HG02970 (cell line): ENCODE results near the gene AURKA.

Experiments used
- ATAC-seq: cut with Tn5 transposase; IDR thresholded peaks from one replicate; pipeline ENCODE4 v1.9.1; 2021; ENCODE audit warnings: mild to moderate bottlenecking, moderate library complexity, moderate number of reproducible peaks; ENCODE audit not compliant: unreplicated experiment, low FRiP score

Gene AURKA

GRCh38 chr20:56392132-56392880 lies at the start of gene AURKA, which contains the start of gene CSTF1:
Gene AURKA (minus strand): TSS chr20:56392215. CDS start chr20:56388197, 4,018 bp downstream.
Gene CSTF1 (plus strand): TSS chr20:56392645. CDS start chr20:56395553, 2,908 bp downstream.
- ATAC-seq = peak; percentile 99

DNA sequence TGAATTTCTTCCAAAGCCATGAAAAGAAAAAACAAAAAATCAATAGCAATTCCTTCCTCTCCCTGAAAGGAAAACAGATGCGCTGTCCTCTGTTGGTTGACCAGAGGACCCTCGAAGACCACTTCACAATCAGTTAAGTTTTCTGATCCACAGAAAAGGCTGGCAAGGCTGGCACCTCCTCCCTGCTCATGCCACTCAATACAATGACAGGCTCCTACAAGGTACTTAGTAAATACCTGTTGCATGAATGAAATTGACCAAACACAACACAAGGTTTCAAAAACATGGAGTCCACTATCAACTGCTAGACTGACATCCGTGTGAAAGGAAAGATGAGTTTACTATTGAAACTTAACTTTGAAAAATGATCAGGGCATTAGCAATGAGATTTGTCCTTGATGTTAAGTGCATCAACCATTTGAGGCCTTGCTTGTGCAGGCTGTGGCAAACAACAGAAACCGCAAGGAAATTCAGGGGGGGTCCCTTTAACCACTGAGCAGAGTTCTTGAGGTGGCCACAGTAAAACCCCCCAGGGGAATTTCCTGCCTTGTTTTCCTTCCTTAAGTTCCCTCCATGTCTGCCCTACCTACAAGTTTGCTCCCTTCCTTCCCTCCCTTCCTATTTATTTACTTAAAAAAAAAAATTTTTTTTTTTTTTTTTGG lies 48.5 kb upstream of the AURKA start:
- ATAC-seq = no peak

- no peak for ATAC-seq
These were observed 47.8 kb upstream of the AURKA start for GRCh38 chr20:56439771-56440291.

- ATAC-seq = no peak
These were observed 46.3 kb upstream of the AURKA start for GRCh38 chr20:56438284-56438683.

DNA sequence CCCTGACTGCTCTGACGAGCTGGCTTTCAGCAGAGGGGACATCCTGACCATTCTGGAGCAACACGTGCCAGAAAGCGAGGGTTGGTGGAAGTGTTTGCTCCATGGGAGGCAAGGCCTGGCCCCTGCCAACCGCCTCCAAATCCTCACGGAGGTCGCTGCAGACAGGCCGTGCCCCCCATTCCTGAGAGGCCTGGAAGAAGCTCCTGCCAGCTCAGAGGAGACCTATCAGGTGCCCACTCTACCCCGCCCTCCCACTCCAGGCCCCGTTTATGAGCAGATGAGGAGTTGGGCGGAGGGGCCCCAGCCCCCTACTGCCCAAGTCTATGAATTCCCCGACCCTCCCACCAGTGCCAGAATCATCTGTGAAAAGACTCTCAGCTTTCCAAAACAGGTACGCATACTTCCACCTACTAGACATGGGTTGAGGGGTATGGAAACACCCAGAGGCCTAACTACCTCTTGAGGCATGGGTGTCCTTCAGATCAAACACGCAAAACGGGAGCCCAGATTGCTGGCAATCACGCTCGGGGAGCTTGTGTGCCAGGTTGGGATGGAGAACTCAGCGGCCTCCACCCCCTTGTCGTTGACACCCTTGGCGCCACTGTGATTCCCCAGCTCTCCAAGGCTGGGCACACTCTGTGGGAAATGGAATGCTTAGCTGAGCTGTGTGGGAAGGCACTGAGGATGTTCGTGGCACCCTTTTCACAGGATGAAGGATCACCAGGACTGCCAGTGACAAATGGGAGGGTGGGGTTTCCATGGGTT lies 45.4 kb upstream of the AURKA start:
- ATAC-seq = no peak

GRCh38 chr20:56433880-56434255 lies 41.9 kb upstream of the AURKA start:
- ATAC-seq = no peak

DNA sequence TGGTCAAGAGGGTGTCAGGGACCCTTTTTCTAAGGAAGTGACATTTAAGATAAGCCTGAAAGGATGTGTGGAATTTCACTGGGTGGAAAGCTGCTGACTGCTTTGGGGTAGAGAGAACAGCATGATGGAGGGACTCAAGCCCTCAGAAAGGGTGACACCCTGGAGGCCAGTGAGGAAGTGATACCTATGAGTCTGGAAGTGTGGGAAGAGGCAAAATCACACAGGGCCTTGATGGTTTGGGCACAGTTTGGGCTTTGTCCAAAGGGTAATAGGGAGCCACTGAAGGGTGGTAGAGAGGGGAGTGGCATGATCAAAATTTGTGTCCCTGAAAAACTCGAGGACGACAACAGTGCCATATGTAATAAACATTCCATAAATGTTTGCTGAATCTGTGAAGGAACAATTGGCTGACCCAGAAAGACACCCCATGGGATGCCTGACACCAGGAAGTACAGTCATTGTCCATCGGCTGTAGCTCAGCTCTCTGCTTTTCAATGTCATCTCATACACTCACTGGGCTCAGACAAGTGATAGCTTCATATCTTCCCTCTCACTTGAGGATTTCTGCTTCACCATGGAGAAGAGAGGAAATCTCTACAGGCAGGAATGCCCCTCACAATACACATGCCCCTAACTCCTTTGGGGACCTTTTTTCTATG lies 41.3 kb upstream of the AURKA start:
- ATAC-seq = no peak

GRCh38 chr20:56431471-56431870 lies 39.5 kb upstream of the AURKA start:
- no peak for ATAC-seq

GRCh38 chr20:56430957-56431356 lies 38.9 kb upstream of the AURKA start:
- no peak for ATAC-seq

DNA sequence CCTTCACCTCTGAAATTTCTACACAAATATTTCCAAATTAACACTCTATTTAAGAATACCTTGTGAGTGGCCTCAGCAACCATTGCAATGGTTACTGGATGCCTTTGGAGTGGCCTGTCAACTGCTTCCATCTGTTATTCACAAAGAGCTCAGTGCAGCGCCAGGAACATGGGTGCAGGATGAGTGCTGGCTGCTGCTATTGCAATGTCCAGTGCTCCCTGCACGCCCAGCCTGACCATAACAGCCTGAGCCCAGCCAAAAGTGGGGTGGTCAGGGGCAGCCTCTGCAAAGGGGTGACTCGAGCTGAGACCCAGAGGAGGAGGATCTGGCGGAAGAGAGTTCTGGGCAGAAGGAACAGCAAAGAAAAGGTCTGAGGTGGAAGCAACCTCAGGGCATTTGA lies 38.4 kb upstream of the AURKA start:
- no peak for ATAC-seq

- no peak for ATAC-seq
These were observed 37.9 kb upstream of the AURKA start for GRCh38 chr20:56429941-56430340.

DNA sequence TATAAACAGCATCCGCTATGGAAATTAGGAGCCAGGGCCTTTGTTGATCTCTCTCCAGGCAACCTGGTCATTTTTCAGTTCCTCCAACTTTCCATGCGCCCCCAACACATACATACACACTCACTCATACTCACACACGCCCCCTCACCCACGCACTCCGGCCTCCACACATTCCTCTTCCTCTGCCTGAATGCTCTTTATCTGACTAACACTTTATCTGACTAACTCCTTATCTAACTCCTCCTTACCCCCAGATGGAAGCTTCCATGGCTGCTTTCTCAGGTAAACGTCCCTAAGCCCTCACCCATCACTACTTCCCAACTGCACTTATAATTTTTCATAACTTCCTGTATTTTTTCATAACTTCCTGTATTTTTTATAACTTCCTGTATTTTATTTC lies 37.5 kb upstream of the AURKA start:
- no peak for ATAC-seq

GRCh38 chr20:56428881-56429280 lies 36.9 kb upstream of the AURKA start:
- no peak for ATAC-seq

DNA sequence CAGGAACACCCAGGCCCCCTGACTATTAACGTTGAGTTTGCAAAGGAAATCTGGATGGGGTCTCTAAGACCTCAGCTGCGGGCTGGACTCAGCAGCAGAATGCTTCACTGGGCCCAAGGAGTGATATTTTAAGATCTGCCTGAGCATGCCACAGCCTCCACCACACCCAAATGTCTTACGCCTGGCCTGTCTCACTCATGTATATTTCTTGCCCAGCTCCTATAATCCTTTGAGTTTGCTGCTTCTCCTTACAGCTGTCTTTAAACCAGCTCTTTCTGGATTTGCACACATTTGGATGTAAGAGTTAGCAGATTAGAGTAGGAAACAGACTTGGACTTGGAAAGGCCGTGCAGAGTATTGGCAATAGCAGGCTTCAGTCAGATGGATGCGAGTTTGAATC lies 36.4 kb upstream of the AURKA start:
- no peak for ATAC-seq

GRCh38 chr20:56427797-56428196 lies 35.8 kb upstream of the AURKA start:
- no peak for ATAC-seq

DNA sequence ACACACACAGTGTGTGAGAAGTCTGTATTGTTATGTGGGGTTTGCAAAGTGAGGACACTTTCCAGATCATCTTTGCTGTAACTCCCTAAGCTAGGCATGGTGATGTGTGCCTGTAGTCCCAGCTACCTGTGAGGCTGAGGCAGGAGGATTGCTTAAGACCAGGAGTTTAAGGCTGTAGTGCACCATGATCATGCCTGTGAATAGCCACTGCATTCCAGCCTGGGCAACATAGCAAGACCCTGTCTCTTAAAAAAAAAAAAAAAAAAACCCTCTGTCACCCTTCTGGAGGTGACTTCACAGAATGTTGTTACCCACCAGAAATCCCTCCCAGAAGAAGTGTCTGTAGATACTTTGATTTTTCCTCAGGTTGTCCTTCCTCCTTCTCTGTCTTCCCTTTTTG lies 34.9 kb upstream of the AURKA start:
- ATAC-seq = no peak

GRCh38 chr20:56426026-56426425 lies 34.0 kb upstream of the AURKA start:
- ATAC-seq = no peak

GRCh38 chr20:56424931-56425330 lies 32.9 kb upstream of the AURKA start:
- no peak for ATAC-seq

GRCh38 chr20:56423886-56424285 lies 31.9 kb upstream of the AURKA start:
- no peak for ATAC-seq

DNA sequence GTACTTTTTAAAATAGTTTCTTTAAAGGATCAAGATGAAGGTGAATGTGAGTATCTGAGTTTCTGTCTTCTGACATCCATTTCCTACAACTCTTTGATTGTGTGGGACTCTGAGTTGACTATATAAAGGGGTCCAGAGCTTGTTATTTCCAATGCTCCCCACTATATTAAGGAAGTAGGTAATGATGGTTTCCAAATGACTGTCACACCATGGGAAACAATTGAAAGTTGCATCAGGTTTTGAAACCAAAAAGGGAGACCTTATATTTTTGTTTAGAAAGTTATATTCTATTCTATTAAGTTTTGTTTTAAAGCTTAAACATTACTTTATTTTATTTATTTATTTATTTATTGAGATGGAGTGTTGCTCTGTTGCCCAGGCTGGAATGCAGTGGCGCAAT lies 31.2 kb upstream of the AURKA start:
- no peak for ATAC-seq

GRCh38 chr20:56422824-56423189 lies 30.8 kb upstream of the AURKA start:
- ATAC-seq = no peak
